GM19240 (cell line): ENCODE measurements around the gene AP2B1.
"Not testable (repeated sequence)": the region's sequence is repeated elsewhere in the genome, so short reads cannot be mapped to it uniquely, and the experiment has no call there.

Source experiments
- DNase-seq: peaks from one replicate; pipeline ENCODE4 v3.0.0; 2011; ENCODE audit warnings: low spot score; ENCODE audit not compliant: insufficient read length

Gene AP2B1

DNA sequence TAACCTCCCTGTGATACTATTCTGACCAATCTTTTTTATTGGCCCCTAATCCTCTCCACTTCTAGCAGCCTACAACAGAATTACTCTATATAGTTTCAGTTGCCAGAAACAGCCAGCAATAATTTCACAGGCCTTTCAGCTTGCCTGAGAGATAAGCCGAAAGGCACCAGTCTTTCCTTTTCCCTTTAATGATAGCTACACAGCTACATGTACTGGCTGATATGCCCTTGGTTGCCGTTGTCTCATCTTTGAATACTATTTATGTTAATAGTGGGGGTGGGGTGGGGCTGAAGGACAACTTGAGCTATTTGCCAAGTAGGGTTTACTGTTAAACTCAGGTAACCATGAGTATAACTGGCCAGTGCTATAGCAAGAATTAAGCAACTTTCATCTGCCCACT is 108.5 kb downstream of the AP2B1 start:
- no peak for DNase-seq

DNA sequence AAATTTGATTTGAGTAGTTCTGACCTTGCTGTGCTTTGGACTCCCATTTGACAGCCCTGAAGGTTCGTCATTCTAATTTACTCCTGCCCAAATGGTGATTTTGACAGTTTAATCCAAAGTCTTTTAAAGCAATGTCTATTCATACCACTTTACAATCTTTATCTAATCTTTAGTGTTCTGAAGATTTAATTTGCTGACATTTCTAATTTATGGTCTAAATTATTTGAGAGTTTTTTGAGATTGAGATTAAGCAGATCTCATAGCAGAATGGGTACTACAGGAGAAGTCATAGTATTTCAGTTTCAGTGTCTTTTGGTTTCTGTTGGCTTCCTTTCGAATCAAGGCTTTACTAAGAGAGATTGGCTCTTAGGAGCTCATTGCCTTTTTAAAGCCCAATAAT is 111.7 kb downstream of the AP2B1 start:
- no peak for DNase-seq

DNA sequence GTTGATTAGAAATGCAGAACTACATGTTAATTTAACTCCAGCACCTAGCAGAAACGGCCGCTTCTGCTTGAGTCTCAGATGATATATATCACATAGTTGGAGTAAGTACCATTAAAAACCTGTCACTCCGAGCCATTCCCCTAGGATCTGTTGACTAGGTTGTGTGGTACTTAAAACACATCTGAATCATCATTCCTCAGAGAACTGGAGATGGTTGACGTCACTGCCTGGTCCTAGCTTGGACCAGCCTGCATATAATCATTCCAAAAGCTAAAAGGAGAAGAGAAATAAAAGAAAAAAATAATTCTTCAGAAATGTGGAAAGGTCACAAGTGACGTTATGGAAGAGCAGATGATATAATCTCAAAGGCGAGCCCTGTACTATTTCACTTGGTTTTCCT is 113.0 kb downstream of the AP2B1 start:
- DNase-seq, result no peak

DNA sequence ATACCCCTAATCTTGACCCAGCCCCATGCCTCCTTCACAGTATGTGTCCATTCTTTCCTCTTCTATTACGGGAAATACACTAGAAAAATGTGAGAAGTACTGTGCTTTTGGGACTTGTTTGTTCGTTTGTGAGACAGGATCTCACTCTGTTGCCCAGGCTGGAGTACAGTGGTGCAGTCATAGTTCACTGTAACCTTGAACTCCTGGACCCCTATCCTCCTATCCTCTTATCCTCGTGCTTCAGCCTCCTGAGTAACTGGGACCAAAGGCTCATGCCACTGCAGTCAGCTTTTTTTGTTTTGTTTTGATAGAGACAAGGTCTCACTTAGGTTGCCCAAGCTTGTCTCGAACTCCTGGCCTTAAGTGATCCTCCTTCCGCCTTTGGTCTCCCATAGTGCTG is 114.4 kb downstream of the AP2B1 start:
- DNase-seq, result no peak

DNA sequence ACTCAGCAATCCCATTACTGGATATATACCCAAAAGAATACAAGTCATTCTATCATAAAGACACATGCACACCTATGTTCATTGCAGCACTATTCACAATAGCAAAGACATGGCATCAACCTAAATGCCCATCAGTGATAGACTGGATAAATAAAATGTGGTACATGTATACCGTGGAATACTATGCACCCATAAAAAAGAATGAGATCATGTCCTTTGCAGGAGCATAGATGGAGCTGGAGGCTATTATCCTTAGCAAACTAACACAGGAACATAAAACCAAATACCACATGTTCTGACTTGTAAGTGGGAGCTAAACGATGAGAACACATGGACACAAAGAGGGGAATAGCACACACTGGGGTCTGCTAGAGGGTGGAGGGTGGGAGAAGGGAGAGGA is 116.2 kb downstream of the AP2B1 start:
- not testable (repeated sequence) for DNase-seq

DNA sequence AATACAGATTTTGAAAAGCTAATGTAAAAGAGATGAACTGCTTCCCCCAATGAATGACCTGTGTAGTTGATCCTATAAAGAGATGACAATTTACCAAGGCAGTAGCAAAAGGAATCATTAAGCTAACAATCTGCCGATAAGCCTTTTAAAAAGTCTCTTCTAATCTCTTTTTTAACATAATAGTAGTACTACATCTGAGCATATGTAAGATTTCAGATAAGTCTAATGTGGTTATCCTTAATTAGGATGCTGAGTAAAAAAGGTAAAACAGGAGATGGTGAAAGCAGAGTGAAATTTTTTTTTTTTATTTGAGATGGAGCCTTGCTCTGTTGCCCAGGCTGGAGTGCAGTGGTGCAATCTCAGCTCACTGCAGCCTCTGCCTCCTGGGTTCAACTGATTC is 118.1 kb downstream of the AP2B1 start:
- no peak for DNase-seq

DNA sequence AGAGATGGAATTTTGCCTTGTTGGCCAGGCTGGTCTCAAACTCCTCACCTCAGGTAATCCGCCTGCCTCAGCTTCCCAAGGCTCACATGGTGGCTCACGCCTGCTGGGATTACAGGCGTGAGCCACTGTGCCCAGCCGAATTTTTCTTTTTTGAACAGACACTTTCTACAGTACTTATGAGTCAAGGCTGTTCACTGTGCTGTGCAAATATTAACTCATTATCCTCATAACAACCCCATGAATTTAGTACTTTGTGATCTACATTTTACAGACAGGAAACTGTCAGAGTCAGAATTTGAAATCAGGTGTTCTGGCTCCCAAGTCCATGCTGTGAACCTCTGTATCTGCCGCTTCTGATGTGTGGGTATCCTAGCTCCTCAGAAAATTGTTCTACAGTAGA is 118.6 kb downstream of the AP2B1 start:
- DNase-seq, result no peak

DNA sequence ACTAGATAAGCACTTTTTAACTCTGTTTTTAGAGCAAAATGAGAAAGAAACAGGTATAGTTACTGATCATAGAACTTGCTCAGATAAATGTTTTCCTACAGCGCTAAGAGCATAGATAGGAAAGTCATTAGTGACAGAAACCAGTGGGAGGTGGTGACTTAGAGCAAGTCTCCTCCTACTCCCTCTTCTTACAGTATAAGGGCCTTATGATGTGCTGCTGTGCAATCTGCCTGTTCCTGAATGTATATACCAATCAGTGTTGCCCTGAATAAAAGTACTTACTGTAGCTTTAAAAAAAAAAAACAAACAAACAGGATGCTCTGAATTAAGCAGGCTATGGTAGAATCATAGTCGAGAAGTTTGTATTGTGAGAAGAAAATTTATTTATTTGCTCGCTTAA is 121.0 kb downstream of the AP2B1 start:
- no peak for DNase-seq

DNA sequence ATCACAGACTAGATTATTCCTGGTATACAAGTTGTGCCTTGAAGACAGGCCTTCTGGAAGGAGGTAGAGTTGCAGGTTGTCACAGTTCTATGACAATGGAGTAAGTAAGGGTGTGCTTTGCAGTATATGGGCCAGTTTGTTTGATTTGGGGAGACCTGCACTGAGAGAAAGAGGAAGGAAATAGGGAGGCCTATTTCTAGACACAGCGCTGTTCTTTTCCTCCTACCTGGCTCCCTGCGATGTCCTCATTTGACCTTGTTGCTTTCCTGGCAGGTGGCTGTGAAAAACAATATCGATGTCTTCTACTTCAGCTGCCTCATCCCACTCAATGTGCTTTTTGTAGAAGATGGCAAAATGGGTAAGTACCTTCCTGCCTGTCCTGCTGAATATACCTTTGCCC is 121.8 kb downstream of the AP2B1 start:
- no peak for DNase-seq

DNA sequence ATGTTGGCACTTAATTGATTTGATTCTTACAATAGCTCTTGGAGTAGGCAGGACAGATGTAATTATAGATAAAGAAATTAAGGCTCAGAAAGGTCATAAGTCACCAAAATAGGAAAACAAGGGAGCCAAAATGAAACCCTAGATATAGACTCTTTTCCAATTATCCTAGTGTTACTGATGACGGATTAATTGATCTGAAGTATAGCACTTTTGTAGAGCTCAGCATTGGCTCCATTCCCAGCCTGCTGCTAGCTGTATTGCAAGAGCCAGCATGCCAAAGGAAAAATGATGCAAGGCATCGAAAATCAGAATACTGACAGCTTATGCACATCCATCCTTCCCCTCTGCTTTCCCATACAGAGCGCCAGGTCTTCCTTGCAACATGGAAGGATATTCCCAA is 122.8 kb downstream of the AP2B1 start:
- no peak for DNase-seq

DNA sequence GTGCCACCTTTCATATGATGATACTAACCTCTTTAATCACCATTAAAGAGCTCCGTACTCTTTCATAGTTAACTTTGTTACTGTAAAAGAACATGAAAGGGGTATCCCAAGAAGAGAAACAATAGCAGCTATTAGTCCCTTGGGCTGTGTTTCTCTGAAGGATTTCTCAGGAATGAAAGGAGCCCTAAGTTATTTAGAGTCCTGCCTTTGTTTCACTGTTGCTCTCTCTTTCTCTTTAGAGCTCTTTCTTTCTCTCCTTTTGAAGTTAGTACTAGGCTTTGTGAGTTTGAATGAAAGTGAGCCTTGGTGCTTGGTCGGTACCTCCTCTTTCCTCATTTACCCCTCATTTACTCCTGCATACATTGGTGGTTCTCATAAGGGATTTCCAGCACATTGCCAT is 123.8 kb downstream of the AP2B1 start:
- DNase-seq, result no peak

DNA sequence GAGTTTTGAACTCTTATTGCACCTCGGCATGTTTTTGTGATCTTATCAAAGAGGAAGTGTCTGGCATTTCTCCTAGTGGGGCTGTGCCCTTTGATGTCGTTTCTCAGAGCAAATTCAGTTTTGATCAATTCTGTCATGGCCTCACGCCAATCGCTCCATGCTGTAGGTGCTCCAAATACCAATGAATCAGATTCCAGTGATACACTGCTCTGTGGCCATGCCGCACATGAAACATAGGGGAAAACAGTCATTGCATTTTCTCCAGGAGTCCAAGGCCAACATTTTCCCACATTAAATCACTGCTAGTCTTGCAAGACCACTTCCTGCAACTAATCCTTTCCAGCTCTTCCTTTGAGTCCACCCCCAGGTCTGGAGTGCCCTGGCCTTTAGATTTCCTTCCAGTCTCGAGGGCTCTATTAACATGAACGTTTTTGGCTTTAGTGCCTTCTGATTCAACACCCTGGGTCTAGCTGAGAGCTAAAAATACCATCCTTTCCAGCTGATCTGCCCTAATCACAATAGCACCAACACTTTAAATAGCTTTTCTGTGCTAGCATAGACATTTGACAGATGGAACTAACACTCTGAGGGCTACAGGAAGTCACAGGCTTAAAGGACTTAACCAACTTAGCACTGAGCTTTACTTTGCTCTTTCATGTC is 126.1 kb downstream of the AP2B1 start:
- DNase-seq, result no peak

DNA sequence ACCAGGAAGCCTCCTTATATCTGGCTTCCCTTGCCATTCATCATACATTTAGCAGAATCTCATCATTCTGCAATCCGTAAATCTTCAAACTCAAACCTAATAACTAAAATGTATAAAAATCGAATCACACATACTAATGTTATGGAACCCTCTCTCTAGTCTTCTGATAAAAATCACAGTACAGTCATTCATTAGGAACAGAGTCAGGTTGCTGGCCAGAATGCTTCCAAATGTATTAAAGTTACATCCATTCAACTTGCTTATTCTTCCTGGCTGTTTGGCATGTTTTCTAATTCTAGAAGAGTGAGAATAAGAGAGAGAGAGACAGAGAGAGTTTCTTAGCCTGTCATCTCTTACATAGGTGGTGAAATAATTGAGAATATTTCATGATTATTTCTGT is 127.9 kb downstream of the AP2B1 start:
- no peak for DNase-seq

DNA sequence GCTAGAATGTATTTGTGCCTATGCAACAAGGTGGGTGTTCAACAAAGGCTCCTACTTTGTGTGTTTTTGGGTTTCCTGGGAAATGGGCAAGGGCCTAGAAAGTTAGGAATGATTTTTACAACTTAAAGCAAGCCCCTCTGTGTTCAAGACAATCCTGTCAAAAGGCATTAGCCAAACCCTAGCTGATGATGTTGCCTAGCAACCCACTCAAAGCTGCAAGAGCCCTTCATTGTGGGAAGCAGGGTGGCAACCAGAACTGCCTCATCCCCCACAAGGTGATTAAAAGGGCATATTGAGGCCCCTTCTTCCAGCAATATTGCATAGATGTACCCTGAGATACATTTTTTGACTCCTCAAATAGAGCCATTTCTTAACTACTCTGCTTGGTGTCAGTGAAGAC is 128.3 kb downstream of the AP2B1 start:
- DNase-seq, result no peak

DNA sequence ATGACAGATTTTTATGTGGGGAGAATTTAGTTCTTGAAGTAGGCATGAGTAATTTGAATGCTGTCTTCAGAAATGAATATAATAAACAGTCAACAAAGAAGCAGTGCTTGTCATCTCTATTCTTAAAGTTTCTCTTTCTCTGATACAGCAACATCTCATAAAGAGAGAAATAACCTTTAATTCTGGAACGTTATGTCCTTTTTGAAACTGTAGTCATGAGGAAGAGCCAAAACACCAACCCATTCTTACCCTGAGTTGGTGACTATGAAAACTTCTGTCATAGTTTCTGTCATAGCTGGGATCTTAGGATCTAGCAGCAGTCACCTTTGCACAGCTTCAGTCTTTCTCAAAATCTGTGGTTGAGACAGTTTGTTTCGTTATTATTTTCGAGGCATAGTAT is 129.1 kb downstream of the AP2B1 start:
- DNase-seq, result no peak

DNA sequence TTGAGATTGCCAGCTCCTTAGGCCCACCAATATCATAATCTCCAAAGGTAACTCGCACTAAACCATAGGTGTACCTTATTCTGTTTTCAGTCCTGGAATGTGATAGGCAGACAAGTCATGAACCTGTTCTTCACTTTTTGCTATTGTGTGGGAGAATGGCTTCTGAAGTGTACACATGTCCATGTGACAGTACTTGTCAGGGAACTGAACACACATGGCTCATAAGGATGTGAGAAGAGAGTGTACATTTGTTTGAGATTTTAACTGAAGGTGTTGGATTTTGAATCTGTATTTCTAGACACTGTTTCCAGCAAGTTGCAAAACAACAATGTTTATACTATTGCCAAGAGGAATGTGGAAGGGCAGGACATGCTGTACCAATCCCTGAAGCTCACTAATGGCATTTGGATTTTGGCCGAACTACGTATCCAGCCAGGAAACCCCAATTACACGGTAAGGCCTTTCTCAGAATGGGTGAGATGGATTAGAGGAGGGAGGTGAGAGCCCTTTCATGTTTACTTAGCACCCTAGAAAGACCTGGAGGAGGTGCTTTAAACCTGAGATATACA is 129.9 kb downstream of the AP2B1 start:
- DNase-seq, result no peak

DNA sequence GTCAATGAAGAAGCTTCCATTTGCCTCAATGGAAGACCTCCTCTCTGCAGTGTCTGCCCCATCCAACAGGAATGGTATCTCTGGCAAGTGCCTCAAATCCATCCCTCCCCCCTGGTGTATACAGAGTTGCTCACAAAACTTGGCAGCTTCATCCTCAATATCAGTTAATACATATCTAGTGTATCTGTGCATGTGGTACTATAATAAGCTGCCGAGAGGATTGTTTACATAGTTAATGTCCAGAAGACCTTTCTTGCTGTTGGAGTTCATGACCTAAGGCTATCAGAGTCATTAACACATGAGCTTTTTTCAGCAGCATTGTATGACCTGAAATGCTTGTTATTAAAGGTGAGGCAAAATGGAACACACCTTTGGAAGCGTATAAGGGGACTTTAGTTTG is 130.4 kb downstream of the AP2B1 start:
- no peak for DNase-seq

DNA sequence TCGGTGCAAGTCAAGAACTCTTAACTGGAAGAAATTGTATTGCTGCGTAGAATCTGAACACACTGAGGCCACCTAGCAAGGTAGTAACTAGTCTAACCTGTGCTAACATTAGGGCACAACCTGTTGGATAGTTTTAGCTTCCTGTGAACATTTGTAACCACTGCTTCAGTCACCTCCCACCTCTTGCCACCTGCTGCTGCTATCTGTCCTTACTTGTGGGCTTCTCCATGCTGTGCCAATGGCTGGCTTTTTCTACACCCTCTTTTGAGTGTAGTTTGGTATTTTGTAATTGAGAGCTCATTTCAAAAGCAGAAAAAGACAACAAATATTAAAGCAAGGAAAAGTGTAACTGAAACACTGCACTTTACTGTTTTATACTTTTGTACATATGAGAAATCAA is 136.6 kb downstream of the AP2B1 start:
- DNase-seq, result no peak

DNA sequence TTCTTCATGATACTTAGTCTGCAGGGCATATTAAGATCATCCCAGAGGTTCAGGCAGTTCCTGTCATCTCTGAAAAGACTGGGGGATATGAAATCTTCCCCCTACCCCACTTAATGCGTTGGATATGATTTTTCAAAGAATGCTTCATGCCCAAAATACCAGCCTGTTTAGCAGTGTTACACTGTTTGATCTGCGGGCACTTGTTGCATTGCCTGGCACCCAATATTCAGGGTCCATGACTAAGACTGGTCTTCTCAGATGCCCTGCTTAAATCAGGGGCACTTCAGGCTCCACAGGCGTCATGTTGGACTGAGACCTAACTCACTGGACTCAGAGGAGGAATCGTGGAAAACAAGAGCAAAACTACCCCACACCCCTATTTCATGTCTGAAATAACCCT is 137.9 kb downstream of the AP2B1 start:
- no peak for DNase-seq

DNA sequence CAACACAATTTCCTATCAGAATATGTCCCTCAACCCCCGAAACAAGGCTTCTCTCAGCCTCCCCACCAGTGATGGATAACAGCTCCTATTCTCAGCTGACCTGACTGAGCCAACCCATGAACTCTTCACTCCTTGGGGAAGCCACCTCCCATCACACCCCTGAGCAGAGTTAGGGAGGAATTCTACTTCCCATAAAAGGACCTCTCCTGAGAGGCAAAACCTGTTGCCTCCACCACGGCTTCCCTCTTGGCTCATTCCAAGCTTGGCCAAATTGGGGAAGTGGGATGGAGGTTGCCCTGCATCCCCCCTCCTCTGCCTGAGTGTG is 138.6 kb downstream of the AP2B1 start:
- DNase-seq, result no peak

DNA sequence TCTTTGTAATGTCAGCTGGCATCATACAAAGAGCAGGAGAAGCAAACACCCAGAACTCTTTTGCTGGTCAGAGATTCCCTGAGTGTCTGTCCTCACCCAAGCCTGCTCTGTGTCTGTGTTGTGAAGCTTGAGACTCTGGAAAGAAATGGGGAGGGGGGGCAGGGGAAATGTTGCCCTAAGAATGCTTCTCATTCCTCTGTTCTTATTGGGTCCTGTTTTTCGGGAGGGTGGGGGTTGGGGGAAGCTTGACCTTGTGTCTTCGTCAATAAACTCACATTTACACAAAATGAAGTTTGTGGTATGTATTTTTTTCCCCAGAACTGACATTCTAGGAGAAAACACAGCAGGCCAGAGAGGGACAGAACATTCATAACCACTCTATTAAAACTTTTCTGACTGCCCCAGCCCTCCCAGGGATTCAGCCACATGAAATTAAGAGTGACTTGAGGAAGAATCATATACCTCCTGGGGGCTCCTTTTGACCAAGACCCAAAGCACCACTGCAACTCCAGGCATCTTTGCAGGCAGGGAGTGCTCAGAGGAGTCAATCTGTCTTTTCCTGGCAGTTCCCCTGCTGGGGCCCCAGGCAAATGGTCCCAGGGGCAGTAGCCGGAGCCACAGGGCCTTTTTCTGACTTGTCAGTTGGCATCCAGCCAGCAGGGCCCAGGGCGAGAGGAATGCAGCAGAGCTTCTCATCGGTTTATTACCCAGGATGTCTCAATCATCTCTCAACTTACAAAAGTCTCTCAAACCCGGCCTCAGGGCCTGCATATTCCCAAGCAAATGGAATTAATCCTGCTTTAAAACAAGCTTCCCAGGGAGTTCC is 139.2 kb downstream of the AP2B1 start:
- no peak for DNase-seq

DNA sequence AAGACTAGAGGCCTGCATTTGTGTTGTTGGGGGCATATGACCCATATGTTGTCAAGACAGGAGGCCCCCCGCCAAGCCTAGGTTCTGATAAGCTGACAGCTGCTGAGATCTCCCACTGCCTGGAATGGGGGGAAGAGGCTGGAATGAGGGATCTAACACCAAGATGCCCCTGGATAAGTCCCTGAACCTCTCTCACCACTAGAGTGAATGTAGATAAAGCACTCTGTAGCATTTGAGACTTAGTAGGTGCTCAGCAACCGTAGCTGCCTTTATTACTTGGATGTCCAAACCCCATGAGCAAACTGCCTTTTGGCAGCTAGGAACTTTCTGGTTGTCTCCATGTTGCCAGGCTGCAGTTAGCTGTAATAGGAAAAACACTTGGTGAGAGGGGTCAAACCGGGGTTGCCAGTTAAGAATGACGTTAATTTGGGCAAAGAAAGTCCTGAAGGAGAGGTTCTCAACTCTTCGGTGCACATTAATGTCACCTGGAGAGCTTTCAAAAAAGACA is 139.9 kb downstream of the AP2B1 start:
- DNase-seq, result no peak

DNA sequence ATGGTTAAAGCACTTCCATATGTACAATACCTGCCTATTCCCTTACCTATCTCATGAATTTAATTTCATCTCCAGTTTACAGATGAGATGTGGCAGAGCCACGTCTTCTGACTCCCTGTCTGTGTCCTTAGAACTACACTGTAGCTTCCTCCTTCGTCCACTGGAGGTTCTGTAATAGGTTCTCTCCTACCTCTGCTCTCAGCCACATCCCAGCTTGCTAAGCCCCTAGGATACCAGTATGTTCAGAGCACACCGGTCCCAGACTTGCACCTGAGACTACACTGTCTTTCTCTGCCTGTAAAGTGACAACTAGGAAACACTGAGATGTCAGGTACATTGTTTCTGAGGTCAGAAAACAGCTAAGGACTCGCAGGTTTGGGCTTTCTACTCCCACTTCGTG is 140.5 kb downstream of the AP2B1 start:
- DNase-seq, result no peak
